ENCODE data around the gene FOXP1.

GRCh38 chr3:71486831-71487230 lies 96.7 kb downstream of the FOXP1 start:
- TF ChIP-seq EZH2 (IDR thresholded peaks at IDR 0.05; ENCODE audit: insufficient read depth, low read length) (no peak), CTCF (IDR thresholded peaks at IDR 0.05; ENCODE audit: insufficient read depth, low read depth, low read length) (no peak)

Measured in astrocyte (in vitro differentiated cells and primary cell).